DMS153 (cell line): ENCODE results near the gene TXNIP.

Experiments used
- DNase-seq: peaks from one replicate; lab custom pipeline; 2025; lab: John Stamatoyannopoulos, UW

Gene TXNIP

DNA sequence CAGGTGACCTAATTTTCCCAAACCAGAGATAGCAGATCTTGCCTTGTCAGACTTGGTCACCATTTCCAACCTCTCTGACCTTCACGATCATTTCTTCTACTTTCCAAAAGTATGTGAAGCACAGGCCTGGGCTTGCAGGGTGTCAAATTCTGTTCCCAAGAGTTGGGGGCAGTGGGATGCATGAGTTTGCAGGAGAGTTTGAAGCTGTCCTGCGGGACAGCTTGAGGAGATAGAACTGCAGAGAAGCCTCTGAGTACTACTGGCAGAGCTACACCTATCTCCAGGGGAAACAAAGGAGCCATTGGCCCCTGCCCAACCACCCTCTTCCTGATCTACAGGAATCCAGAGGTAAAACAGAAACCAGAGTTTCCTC lies 11.3 kb downstream of the TXNIP start:
- no peak for DNase-seq

DNA sequence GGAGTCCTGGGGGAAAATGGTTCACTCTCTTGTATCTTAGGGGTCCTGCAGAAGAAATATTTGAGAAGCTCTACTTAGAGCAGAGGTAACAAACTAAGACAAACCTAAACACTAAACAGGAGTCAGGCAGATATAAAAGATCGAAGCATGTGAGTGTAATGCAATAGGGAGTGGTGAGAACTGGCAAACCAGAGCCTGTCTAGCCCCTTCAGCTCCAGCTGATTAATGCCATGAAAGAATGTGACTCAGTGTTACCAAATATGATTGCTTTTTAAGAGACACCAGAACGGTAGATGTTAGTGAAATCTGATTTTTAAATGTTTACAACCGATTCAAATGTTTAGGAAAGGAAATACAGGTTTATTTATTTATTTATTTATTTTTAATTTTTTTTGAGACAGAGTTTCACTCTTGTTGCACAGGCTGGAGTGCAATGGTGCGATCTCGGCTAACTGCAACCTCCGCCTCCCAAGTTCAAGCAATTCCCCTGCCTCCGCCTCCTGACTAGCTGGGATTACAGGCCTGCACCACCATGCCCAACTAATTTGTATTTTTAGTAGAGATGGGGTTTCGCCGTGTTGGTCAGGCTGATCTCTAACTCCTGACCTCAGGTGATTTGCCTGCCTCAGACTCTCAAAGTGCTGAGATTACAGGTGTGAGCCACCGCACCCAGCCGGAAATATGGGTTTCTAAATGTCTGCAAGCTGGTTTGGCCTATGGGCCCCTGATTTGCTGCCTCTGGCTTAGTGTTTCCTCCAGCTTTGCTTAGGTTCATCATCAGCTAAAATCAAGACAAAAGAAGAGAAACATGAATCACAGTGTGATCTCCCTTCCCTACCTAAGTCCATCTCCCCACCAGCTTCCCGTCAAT lies 12.2 kb downstream of the TXNIP start:
- no peak for DNase-seq

DNA sequence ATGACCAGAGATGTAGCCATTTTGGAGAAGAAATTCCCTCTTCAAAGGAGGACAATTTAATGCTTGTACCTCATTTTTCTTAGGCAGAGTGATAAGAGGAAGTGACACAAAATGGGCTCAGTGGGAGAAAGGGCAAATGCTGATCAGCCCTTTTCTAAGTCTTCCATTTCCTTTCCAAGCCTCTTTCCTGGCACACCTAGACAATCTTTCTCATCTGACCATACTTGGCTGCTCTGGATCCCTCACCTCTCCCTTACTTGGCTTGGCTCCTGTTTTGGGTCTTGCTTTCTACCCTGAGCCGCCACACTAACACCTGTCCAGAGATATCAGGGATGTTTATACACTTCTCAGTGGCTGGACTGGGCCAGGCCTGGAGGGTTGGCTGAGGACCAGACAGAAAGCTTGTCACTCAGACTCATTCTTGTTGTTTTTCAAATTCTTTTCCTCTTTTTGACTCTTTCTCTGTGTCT lies 13.1 kb downstream of the TXNIP start:
- peak; percentile 25 for DNase-seq

DNA sequence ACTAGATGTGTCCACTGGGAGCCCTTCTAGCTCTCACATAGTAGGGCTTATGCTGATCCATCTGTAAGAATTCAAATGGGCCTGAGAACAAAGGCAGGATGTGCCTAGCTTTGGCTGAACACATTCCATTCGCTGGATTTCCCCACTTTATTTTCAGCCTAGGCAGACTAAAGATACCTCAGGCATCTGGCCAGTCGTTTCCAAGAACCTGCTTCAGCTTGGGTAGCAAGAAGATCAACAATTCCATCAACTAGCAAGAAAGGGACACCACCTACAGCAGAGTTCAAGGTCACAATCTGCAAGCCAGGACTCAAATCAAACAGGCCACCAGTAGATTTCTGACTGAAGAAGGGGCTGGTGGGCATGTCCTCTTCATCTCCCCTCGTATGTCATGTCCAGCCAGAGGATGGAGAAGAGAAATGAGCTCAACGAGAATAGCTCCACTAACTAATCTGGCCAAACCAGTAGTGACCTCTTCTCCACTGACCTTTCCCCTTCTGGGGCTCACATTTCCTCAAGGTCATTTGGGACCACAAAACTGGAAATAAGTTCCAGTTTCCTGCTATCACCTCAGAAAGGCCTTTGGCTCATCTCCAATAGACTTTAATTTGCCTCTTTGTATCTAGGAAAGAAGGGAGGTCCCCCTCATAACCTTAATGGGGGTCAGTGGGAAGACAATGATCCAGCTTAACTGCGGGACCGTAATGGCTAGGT lies 14.2 kb downstream of the TXNIP start:
- DNase-seq = no peak

DNA sequence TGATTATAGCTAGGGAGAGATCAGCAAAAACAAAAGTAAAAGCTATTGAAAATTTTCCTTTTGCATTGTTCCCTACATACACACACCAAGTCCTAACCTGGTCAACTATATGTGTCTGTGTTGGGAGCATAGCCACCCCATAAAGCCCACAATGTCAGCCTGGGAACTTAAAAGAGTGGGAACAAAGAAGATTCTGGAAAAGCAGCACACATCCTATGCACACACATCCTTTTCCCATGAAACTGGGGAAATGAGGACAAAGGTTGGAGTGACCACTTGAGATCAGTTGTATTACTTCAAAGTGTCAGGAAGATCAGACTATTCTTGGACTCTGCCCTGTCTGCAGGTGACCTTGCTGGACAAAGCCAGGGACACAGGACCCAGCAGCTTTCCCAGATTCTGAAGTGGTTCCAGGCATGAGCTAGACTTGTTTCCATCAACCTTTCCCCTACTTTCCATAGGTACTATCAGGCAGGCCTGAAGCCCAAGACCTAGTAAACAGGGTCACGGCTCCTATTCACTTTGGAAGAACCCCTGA lies 15.9 kb downstream of the TXNIP start:
- DNase-seq = no peak

DNA sequence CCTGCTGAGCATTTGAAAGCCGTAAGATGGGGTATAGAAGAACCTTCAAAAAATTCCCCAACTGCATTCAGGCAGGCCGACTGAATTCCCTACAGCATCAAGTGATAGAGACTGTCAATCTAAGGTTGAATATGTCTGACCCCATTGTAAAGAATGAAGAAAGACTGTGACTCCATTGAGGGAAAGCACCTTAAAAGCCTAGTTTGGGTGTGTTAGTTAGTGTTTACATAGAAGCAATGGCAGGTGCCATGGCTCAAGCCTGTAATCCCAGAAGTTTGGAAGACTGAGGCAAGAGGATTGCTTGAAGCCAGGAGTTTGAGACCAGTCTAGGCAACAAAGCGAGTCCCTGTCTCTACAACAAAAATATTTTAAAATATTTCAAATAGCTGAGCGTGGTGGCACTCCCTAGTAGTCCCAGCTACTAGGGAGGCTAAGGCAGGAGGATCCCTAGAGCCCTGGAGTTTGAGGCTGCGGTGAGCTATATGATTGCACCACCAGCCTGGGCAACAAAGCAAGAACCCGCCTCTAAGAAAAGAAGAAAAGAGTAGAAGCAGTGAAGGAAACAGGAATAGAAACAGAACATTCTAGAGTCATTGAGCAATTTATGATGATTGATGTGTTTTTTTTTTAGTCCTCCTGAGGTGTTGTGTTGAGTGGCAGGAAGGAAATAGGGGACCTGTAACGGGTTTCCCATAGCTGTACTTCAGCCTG lies 16.5 kb downstream of the TXNIP start:
- DNase-seq = no peak

DNA sequence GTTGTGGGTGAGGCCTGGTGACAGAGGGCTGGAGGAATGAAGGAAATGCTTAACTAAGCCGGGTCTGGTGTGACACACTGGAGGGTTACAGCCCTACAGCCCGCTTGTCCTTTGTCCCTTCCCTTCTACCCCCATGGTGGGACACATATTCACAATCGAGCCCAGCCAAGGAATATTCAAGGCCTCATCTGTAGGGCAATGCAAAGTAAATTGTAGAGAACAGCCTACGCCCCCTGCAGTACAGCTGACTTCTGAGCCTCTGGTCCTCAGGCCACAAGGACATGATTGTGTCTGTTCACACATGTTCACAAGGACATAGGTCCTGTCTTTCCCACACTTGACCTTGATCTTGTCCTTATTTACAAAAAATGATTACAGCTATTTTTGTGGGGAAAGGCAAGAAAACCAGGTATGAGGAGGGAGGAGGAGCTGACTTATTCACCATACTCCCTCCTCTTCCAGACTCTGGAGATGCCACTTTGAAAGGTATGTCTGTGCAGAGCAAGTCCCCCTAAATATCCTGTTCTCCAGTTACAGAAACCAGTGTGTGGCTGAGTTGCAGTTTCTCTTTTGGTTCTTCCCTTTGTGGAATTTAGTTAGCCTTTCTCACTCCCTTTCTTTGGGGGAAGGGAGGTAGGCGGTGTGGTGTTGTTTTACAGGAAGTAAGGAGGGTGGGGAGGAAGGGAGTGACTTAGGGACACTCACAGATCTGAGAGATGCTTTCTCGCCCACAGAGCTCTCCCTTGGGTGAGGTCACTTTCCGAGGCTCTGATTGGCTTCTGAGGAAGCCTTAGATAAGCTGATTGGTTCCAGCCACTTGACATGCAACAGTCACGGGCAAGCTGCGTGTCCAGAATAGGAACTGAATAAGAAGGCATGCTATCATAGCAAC lies 17.3 kb downstream of the TXNIP start:
- peak; percentile 100 for DNase-seq

DNA sequence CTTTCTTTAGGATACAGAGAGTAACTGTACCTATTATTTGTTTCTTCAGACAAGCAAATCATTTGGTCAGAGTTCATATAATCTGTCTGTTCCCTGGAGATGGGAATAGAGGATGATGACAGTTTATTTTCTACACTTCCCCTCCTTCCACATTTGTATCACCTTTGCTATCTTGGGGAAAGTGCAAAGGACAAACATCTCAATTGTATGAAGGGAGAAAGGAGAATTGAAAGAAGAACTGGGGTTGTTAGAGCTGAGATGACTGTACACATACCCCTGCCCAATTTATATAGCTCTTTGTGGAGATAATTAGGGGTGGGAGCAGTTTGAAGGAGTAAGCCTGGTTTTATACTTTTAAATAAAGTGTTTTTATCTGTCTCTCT lies 17.9 kb downstream of the TXNIP start:
- no peak for DNase-seq

DNA sequence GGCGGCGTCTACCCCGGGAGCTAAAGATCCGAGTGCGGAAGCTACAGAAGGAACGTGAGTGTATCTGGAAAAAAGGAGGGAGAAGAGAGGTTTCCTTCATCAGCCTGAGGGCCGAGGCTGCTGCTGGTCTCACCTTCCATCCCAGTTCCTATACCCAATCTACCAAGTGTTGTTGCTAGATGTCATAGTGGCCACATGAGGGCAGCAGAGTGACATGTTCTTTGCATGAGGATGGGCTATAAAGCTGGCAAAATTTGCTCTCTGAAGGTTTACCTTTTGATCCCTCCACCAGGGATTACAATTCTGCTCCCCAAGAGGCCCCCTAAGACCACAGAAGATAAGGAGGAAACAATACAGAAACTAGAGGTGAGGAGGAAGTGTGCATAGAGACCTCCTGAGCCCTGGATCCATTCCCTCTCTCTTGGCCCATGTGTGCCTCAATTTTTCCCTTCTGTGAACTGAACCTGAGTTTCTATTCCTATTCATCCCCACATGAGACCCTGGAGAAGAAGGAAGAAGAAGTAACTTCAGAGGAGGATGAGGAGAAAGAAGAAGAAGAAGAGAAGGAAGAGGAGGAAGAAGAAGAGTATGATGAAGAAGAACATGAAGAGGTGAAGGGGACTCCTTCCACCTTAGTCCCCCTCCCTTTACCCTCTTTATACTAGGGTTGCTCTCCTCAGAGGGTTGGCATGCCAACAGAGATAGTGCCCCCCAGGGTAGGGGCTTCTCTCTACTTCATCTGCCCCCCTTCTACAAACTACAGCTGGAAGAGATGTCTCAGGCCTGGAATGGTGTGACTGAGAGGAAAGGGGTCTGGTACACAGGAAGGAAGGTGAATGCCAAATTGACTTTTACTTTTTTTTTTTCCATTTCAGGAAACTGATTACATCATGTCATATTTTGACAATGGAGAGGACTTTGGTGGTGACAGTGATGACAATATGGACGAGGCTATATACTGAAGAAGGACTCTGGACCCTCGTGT lies 18.6 kb downstream of the TXNIP start:
- peak; percentile 89 for DNase-seq

DNA sequence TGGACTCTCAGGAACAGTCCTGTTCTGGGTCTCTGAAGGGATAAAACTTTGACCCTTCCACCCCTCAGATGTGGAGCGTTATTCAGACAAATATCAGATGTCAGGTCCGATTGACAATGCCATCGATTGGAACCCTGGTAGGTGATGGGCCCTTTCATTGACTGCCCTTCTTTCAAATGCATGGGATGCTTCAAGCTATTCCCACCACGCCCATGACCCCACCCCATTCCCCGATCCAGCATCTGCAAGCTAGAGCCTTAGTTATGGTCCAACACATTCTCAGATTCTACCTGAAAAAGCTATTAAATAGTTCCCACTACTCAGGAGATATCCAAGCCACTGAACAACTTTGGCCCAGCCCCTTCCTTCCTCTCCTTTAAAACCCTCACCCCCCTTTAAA lies 19.4 kb downstream of the TXNIP start:
- DNase-seq = no peak

DNA sequence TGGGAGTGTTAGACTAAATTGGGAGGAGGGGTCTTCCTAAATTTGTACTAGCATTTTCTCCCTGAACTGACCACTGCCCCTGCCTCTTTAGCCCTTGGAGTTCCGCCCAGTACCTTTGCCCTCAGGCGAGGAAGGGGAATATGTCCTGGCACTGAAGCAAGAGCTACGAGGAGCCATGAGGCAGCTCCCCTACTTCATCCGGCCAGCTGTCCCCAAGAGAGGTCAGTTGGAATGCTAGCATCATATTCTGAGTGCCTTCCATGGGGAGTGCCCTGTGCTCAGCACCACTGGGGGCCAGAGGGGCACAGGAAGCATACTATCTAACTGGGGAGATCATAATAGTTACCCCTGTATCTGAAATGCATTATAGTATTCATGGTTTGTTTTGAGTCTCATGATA lies 21.2 kb downstream of the TXNIP start:
- DNase-seq = no peak

DNA sequence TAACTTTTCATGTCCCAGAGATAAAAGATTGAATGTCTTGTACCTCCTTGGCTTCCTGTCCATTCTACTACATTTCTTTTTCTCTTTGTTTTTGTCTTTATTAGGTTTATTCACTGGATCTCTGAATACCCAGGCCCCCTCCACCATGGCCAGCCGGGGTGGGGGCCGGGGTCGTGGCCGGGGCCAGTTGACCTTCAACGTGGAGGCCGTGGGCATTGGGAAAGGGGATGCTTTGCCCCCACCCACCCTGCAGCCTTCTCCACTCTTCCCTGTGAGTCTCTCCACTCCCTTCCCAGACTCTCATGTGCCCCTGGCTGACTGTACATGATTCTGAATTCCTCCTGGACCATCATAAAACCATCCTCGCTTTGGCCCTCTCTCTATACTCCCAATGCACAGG lies 21.7 kb downstream of the TXNIP start:
- DNase-seq = no peak

DNA sequence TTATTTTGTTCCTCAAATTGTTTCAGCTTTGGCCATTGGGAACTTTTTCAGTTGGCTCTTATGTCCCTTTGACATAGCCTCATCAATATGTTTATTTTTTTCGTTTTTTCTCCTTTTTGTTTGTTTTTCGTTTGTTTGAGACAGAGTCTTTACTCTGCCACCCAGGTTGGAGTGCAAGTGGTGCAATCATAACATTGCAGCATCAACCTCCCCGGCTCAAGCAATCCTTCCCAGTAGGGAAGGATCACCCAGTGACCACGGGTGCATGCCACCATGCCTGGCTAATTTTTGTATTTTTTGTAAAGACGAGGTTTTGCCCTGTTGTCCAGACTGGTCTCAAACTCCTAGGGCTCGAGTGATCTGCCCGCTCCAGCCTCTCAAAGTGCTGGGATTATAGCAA lies 23.8 kb downstream of the TXNIP start:
- no peak for DNase-seq

DNA sequence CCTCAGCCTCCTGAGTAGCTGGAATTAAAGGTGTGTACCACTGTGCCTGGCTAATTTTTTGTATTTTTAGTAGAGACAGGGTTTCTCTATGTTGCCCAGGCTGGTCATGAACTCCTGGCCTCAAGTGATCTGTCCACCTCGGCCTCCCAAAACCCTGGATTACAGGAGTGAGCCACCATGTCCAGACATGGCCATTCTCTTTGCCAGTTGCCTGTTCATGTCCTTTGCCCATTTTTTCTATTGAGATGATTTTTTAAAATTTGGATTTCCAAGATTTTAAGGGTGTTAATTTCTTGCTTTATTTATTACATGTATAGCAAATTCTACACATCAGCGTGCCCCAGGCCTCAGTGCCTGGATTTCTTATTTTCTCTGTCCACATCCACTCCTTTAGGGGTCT lies 29.1 kb downstream of the TXNIP start:
- no peak for DNase-seq

DNA sequence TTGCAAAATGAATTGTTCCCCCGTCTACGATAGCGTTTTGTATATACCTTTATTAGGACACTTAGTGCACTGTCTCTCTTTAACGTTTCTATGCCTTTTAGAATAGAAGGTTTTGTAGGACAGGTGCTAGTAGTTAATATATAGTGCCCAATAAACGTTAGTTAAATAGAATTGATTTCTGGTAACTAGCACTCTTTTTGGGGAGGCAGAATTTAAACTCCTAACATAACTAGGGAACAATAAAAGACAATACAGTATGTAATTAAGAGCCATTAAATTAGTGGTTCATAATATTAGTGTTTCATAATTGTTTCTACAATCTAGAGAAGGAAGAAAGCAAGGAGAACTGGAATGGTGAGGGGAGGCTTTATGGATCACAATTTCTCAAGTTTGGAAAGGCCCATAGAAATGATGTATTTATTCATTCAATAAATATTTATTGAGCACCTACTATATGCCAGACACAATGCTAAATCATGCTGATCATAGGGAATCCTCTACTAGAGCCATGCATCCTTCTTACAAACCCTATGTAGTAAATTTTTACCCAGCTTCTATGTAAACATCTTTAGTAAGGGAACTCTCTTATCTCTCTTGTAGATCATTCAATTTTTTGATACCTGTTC lies 31.1 kb downstream of the TXNIP start:
- no peak for DNase-seq

DNA sequence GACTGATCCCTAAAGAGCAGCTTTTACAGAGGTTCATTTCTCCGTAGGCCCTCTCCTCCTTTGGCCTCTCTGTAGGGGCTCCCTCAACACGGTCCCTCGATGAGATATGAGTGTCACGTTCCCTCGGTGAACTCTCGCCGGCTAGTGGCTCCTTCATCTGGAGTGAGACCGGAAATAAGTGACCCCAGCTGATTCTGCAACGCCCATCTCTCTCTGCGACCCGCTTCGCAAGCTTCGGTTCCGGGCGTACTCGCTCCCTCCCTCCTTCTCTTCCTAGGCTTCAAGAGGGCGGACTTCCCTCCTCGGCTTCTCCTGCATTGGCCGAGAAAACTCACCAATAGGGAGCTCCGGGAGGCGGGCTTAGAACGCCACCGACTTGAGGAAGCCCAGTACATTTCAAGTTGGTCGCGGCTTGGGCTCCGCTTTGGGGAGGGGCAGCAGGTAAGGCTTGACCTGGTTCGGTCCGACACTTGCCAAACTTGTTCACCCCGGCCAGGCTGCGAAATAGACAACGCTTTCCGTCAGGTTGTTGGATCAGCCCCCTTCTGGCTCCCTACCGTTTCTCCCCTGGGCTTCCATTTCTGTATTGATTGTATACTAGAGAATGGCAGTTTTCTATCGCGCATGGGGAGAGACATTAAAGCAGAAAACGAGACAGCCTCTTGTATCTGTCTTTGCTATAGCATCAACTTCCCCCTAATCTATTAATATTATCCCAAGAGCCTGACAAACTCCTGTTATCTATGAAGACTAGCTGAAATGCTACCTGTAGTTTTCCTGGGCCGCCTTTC lies 31.9 kb downstream of the TXNIP start, which contains the start of the genes ANKRD34A and POLR3GL:
Gene ANKRD34A (minus strand): TSS at position 248 of the 791 bp plus-strand sequence. CDS start 2,816 bp downstream, outside the sequence.
Gene POLR3GL (plus strand): TSS at position 363 of the 791 bp plus-strand sequence. CDS start 10,176 bp downstream, outside the sequence.
- peak; percentile 92 for DNase-seq

DNA sequence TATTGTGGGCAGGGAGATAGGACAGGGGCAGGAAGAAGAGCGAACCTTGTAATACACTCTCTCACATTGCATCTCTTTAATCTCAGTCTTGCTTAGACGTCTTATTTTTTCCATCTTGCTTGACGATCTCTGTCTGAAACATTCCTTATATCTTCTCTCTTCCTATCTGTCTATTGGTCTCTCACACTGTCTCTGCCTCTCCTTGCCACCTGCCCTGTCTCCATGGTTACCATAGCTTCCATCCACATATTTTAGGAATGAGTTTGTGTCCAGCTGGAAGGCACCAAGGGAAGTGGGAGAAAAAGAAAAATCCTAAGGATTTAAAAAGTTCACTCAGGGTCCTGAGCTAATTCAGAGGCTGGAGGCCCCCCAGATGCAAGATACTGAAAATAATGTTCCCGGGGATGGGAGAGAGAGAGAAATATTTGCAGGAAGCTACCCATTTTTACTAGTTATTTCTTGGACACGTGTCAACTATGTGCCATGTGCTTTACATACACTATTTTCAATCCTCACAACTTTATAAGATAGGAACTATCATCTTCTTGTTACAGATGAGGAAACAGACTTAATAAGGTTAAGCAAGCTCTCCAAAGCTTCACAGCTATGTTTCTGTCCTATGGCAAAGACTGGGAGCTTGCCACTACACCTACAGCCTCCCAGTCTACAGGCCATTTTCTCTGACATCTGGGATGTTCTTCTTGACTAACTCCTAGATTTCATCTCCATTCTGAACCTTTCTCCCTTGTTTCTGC lies 32.9 kb downstream of the TXNIP start:
- DNase-seq = no peak
